HEK293T (cell line): Measurements from ENCODE around the gene YPEL1.

Experiments used
- CTCF ChIA-PET: fragments of 350-600 bp; formaldehyde crosslinking; extraction: SDS; loops from one replicate; lab custom pipeline; 2021; ENCODE audit warnings: antibody characterized with exemption, inconsistent platforms; lab: Yijun Ruan, JAX
- POLR2A ChIA-PET: fragments of 350-600 bp; formaldehyde crosslinking; extraction: SDS; loops from one replicate; lab custom pipeline; 2020; ENCODE audit warnings: antibody characterized with exemption, inconsistent platforms; lab: Yijun Ruan, JAX
- DNase-seq: peaks from one replicate; pipeline ENCODE4 v3.0.0; 2012; ENCODE audit warnings: mixed read lengths; ENCODE audit errors: extremely low spot score
- ARNT ChIP-seq: fragments of 450-650 bp; IDR thresholded peaks from 2 replicates; pipeline ENCODE4 v1.6.1; 2017; ENCODE audit warnings: mild to moderate bottlenecking
- BHLHE40 ChIP-seq: fragments of 450-650 bp; IDR thresholded peaks from 2 replicates; pipeline ENCODE4 v1.6.1; 2016; ENCODE audit warnings: mild to moderate bottlenecking, moderate library complexity, borderline replicate concordance
- CTBP1 ChIP-seq: fragments of 450-650 bp; IDR thresholded peaks from 2 replicates; pipeline ENCODE4 v1.6.1; 2016; ENCODE audit warnings: borderline replicate concordance
- ELF4 ChIP-seq: fragments of 450-650 bp; IDR thresholded peaks from 2 replicates; pipeline ENCODE4 v1.6.1; 2017; ENCODE audit warnings: antibody characterized with exemption
- FOXA1 ChIP-seq: fragments of 450-650 bp; IDR thresholded peaks from 2 replicates; pipeline ENCODE4 v1.6.1; 2016; ENCODE audit warnings: mild to moderate bottlenecking
- FOXK2 ChIP-seq: fragments of 450-650 bp; IDR thresholded peaks from 2 replicates; pipeline ENCODE4 v1.6.1; 2016; ENCODE audit warnings: mild to moderate bottlenecking
- FOXM1 ChIP-seq: fragments of 450-650 bp; IDR thresholded peaks from 2 replicates; pipeline ENCODE4 v1.6.1; 2017; ENCODE audit warnings: mild to moderate bottlenecking, borderline replicate concordance
- HDGF ChIP-seq: fragments of 450-650 bp; IDR thresholded peaks from 2 replicates; pipeline ENCODE4 v1.6.1; 2017; ENCODE audit warnings: antibody characterized with exemption, borderline replicate concordance
- L3MBTL2 ChIP-seq: fragments of 450-650 bp; conservative IDR thresholded peaks from 2 replicates; pipeline ENCODE4 v1.6.1; 2016; ENCODE audit warnings: mild to moderate bottlenecking
- LEF1 ChIP-seq: fragments of 450-650 bp; IDR thresholded peaks from 2 replicates; pipeline ENCODE4 v1.6.1; 2017; ENCODE audit warnings: mild to moderate bottlenecking, borderline replicate concordance
- NFRKB ChIP-seq: fragments of 450-650 bp; IDR thresholded peaks from 2 replicates; pipeline ENCODE4 v1.6.1; 2016; ENCODE audit warnings: mild to moderate bottlenecking, moderate library complexity
- PKNOX1 ChIP-seq: fragments of 450-650 bp; IDR thresholded peaks from 2 replicates; pipeline ENCODE4 v1.6.1; 2016
- SP1 ChIP-seq: fragments of 450-650 bp; IDR thresholded peaks from 2 replicates; pipeline ENCODE4 v1.6.1; 2017
- SUZ12 ChIP-seq: fragments of 450-650 bp; IDR thresholded peaks from 2 replicates; pipeline ENCODE4 v1.6.1; 2016; ENCODE audit warnings: mild to moderate bottlenecking
- TARDBP ChIP-seq: fragments of 450-650 bp; IDR thresholded peaks from 2 replicates; pipeline ENCODE4 v1.6.1; 2016
- ZNF384 ChIP-seq: fragments of 450-650 bp; IDR thresholded peaks from 2 replicates; pipeline ENCODE4 v1.6.1; 2016

YPEL1 gene

GRCh38 chr22:21766691-21767462 is 31.3 kb upstream of the YPEL1 start:
- no peak for TF ChIP-seq HDGF
- no peak for TF ChIP-seq ARNT
- no peak for TF ChIP-seq NFRKB
- no peak for TF ChIP-seq TARDBP
- TF ChIP-seq FOXK2, result no peak
- ChIA-PET POLR2A (no interaction called here), CTCF (no interaction called here)
- DNase-seq, result no peak

GRCh38 chr22:21765909-21766529 is 30.4 kb upstream of the YPEL1 start:
- CTCF ChIA-PET, result no interaction called here
- TF ChIP-seq L3MBTL2 (no peak), CTBP1 (no peak), FOXM1 (no peak), SP1 (no peak), ELF4 (no peak), SUZ12 (no peak), BHLHE40 (no peak), ZNF384 (no peak), FOXA1 (no peak), TARDBP (no peak), FOXK2 (no peak), LEF1 (no peak)
- DNase-seq, result no peak
- POLR2A ChIA-PET, result no interaction called here

GRCh38 chr22:21764038-21764804 is 28.6 kb upstream of the YPEL1 start:
- CTCF ChIA-PET, result interaction anchor here (1.5 kb wide), 1 partner anchor 11 kb away, joined by 3 read pairs; no protein-coding TSS in a partner anchor
- DNase-seq, result no peak
- POLR2A ChIA-PET, result no interaction called here
- TF ChIP-seq L3MBTL2, result no peak
- TF ChIP-seq SP1, result no peak
- TF ChIP-seq SUZ12, result no peak
- TF ChIP-seq TARDBP, result no peak
- no peak for TF ChIP-seq BHLHE40
- no peak for TF ChIP-seq CTBP1
- TF ChIP-seq HDGF, result no peak
- no peak for TF ChIP-seq FOXK2
- TF ChIP-seq FOXA1, result no peak
- no peak for TF ChIP-seq NFRKB
- no peak for TF ChIP-seq ARNT
- no peak for TF ChIP-seq FOXM1
- no peak for TF ChIP-seq ZNF384
- TF ChIP-seq ELF4, result no peak
- no peak for TF ChIP-seq LEF1
- TF ChIP-seq PKNOX1, result no peak

- ChIA-PET CTCF (interaction anchor here (1.5 kb wide), 1 partner anchor 12 kb away, joined by 3 read pairs; no protein-coding TSS in a partner anchor), POLR2A (no interaction called here)
- no peak for TF ChIP-seq FOXA1
- TF ChIP-seq ARNT, result no peak
- no peak for DNase-seq
Measured at GRCh38 chr22:21762712-21763581, 27.4 kb upstream of the YPEL1 start.

GRCh38 chr22:21761994-21762680 is 26.5 kb upstream of the YPEL1 start:
- ChIA-PET POLR2A (no interaction called here), CTCF (interaction anchor here (0.6 to 1.5 kb wide), 2 partner anchors 13 to 409 kb away, joined by 3 read pairs; no protein-coding TSS in a partner anchor)
- no peak for DNase-seq
- TF ChIP-seq FOXM1 (no peak), LEF1 (no peak), ZNF384 (no peak), SUZ12 (no peak), SP1 (no peak), TARDBP (no peak), PKNOX1 (no peak), FOXK2 (no peak), CTBP1 (no peak), HDGF (no peak), ELF4 (no peak), ARNT (no peak)
